Tibial nerve (tissue), 3 donors: ENCODE measurements around the gene NKG7.

Experiments
- CTCF ChIP-seq, 5 experiments: fragments of 200-600 bp in 3 of 5; fragments of 450-650 bp in 2 of 5; sonication (generic) in 3 of 5; IDR thresholded peaks; one replicate each; pipeline ENCODE4 v1.5.1; 2016 to 2019; ENCODE audit warnings: antibody characterized with exemption in 5 of 5, mild to moderate bottlenecking in 3 of 5, moderate library complexity in 2 of 5
- POLR2A ChIP-seq, 2 donors: fragments of 450-650 bp; IDR thresholded peaks; one replicate each; pipeline ENCODE4 v1.6.1; 2017; ENCODE audit warnings: antibody characterized with exemption in 2 of 2, mild to moderate bottlenecking in 2 of 2, moderate library complexity in 2 of 2

DNA sequence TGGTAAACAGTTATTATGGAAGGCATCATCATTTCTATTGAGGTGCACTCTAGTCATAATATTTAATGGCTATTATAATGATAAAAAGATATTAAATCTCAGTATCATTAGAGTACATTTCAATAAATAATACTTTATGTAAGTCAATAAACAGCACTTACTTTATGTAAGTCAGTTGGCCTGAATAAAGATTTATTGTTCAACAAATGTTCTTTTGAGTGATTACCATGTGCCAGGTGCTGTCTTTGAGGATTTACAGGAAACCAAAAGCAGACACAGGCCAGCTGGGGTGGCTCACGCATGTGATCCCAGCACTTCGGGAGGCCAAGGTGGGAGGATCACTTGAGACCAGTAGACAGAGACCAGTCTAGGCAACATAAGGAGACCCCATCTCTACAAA is 5.0 kb upstream of the NKG7 start:
- no peak for TF ChIP-seq POLR2A (IDR thresholded peaks at IDR 0.05)
- TF ChIP-seq CTCF (IDR thresholded peaks at IDR 0.05): no peak
